GM12878 (cell line): ENCODE results near the gene MMP11. TPM values are rescaled to one million over a fixed set of nuclear protein-coding genes. Genes with fewer than 3 reads are reported as not detected.
A peak's percentile ranks its signal among the peaks of the same experiment; 100 is the strongest.

Experiments used
- ATAC-seq: fragments of 200-7000 bp; cut with Tn5 transposase; 3 replicates; pipeline ENCODE4 v1.9.1; 2020; ENCODE audit warnings: mild to moderate bottlenecking, moderate library complexity
- BruUV-seq: library from RNA; stranded (reverse); fragments of 400-500 nt; replicated peaks from 2 replicates; lab custom pipeline; 2021; lab: Mats Ljungman, UMichigan
- CTCF ChIA-PET: fragments of 300-600 bp; sonication (Branson Sonifier 250); formaldehyde crosslinking; extraction: SDS; loops from one replicate; lab custom pipeline; 2021; ENCODE audit warnings: inconsistent platforms; lab: Yijun Ruan, JAX
- POLR2A ChIA-PET: fragments of 350-600 bp; formaldehyde crosslinking; extraction: SDS; loops from one replicate; lab custom pipeline; 2021; ENCODE audit warnings: inconsistent platforms; lab: Charles Lee
- RAD21 ChIA-PET: fragments of 300-600 bp; sonication (Branson Sonifier 250); formaldehyde crosslinking; loops from one replicate; lab custom pipeline; 2023; ENCODE audit warnings: antibody characterized with exemption; ENCODE audit not compliant: unreplicated experiment; lab: Charles Lee
- SMC1A ChIA-PET: fragments of 300-600 bp; sonication (Branson Sonifier 250); formaldehyde crosslinking; loops from one replicate; lab custom pipeline; 2023; ENCODE audit not compliant: unreplicated experiment, uncharacterized antibody; lab: Charles Lee
- DNase-seq: peaks from one replicate; pipeline ENCODE4 v3.0.0-alpha.2; 2011; ENCODE audit warnings: low read depth, low spot score
- FAIRE-seq: peaks from 3 replicates; lab custom pipeline; 2011; peaks lifted over from hg19 to GRCh38; lab: Jason Lieb, UNC
- H2AFZ ChIP-seq: 2 replicates; pipeline ENCODE4 v1.6.0; 2011; ENCODE audit warnings: low read depth, low read length, control low read depth; ENCODE audit not compliant: control insufficient read depth
- H3K27ac ChIP-seq: 2 replicates; pipeline ENCODE4 v1.5.1; 2011; ENCODE audit warnings: control low read depth; ENCODE audit not compliant: control insufficient read depth, insufficient read depth
- H3K27me3 ChIP-seq, 2 experiments: replicated peaks in 1 of 2; 2 replicates each; pipeline versions ENCODE4 v1.6.0 to v1.6.1; 2011; ENCODE audit warnings: low read length in 1 of 2; ENCODE audit not compliant: control insufficient read depth in 2 of 2, insufficient read depth in 2 of 2
- H3K36me3 ChIP-seq, 2 experiments: 2 replicates each; pipeline ENCODE4 v1.5.1; 2011; ENCODE audit warnings: low read length in 1 of 2; ENCODE audit not compliant: control insufficient read depth in 2 of 2, insufficient read depth in 2 of 2
- H3K4me1 ChIP-seq: 2 replicates; pipeline ENCODE4 v1.6.1; 2011; ENCODE audit warnings: mild to moderate bottlenecking, low read length, moderate library complexity, mixed read lengths; ENCODE audit not compliant: control insufficient read depth, insufficient read depth
- H3K4me2 ChIP-seq: 2 replicates; pipeline ENCODE4 v1.6.0; 2011; ENCODE audit warnings: control low read depth; ENCODE audit not compliant: control insufficient read depth, insufficient read depth
- H3K4me3 ChIP-seq: fragments of 200-600 bp; sonication (generic); 2 replicates; pipeline ENCODE4 v1.5.1; 2016
- H3K79me2 ChIP-seq: 2 replicates; pipeline ENCODE4 v1.6.0; 2011; ENCODE audit warnings: low read length; ENCODE audit not compliant: control insufficient read depth, insufficient read depth
- H3K9ac ChIP-seq: 2 replicates; pipeline ENCODE4 v1.8.0; 2011; ENCODE audit warnings: low read length, control low read depth, mixed read lengths; ENCODE audit not compliant: control insufficient read depth, insufficient read depth
- H3K9me3 ChIP-seq: replicated peaks from 3 replicates; pipeline ENCODE4 v1.5.1; 2011; ENCODE audit warnings: mild to moderate bottlenecking, low read length; ENCODE audit not compliant: control insufficient read depth, insufficient read depth
- H4K20me1 ChIP-seq: 2 replicates; pipeline ENCODE4 v1.6.0; 2011; ENCODE audit not compliant: control insufficient read depth, insufficient read depth
- ZNF24 ChIP-seq: fragments of 450-650 bp; IDR thresholded peaks from 2 replicates; pipeline ENCODE4 v1.6.1; 2017; ENCODE audit warnings: antibody characterized with exemption, mild to moderate bottlenecking
- WGBS: methylation state at CpG from one replicate; pipeline ENCODE4 v1.1.6; 2016; ENCODE audit warnings: low lambda C conversion rate; ENCODE audit not compliant: insufficient replicate concordance, insufficient coverage; ENCODE audit errors: missing lambda C conversion rate; 5-methylcytosine and 5-hydroxymethylcytosine counted together
- in situ Hi-C: fragments of 300-500 bp; cut with MboI; formaldehyde crosslinking; loops from 9 replicates; pipeline ENCODE4 v1.14.3; 2018; ENCODE audit warnings: mixed read lengths
- intact Hi-C: fragments of 100-400 bp; cut with micrococcal nuclease; formaldehyde crosslinking; loops from one replicate; pipeline ENCODE4 v1.14.2; 2022; ENCODE audit not compliant: unreplicated experiment
- polyA plus RNA-seq, 11 experiments: library from polyadenylated mRNA; depleted of rRNA in 4 of 11; unstranded in 6 of 11; stranded (reverse) in 5 of 11; fragments of >200 nt; fragmentation: Nextera tagmentation in 4 of 11; fragmentation: Illumina TruSeq in 1 of 11; extraction: Ambion mirVana in 4 of 11; extraction: Trizol in 1 of 11; gene quantifications; 1 replicate in 1 of 11; 2 replicates in 10 of 11; pipeline versions ENCODE4 v1.2.1 to v1.2.3, GENCODE V29; 2011 to 2016; ENCODE audit warnings: inconsistent platforms in 2 of 11, missing spikeins in 2 of 11, low read depth in 1 of 11
- total RNA-seq, 4 experiments: library from RNA; depleted of rRNA in 3 of 4; stranded (reverse); fragments of >200 nt in 3 of 4; fragmentation: Illumina TruSeq in 1 of 4; extraction: Trizol in 1 of 4; gene quantifications; 2 replicates each; pipeline versions ENCODE4 v1.2.1 to v1.2.3, GENCODE V29; 2013 to 2021
- TF ChIP-seq, protein P1 (sequence below): fragments of 450-650 bp; IDR thresholded peaks from 2 replicates; pipeline ENCODE4 v1.6.1; 2017; ENCODE audit warnings: mild to moderate bottlenecking, moderate library complexity
- TF ChIP-seq, protein P2 (sequence below): fragments of 450-650 bp; IDR thresholded peaks from 2 replicates; pipeline ENCODE4 v1.6.1; 2017; ENCODE audit warnings: mild to moderate bottlenecking, moderate library complexity
- TF ChIP-seq, protein P3 (sequence below): fragments of 450-650 bp; formaldehyde crosslinking; IDR thresholded peaks from 2 replicates; pipeline ENCODE4 v1.4.0; 2022; ENCODE audit warnings: mild to moderate bottlenecking, moderate library complexity

Gene MMP11
- total and polyA plus RNA-seq, 10 of the 15 experiments (the other 5 are each of a cell fraction or from before 2014, with no cell fraction given) = 0.03 to 1.1 (median 0.31) TPM; not detected in 2

DNA sequence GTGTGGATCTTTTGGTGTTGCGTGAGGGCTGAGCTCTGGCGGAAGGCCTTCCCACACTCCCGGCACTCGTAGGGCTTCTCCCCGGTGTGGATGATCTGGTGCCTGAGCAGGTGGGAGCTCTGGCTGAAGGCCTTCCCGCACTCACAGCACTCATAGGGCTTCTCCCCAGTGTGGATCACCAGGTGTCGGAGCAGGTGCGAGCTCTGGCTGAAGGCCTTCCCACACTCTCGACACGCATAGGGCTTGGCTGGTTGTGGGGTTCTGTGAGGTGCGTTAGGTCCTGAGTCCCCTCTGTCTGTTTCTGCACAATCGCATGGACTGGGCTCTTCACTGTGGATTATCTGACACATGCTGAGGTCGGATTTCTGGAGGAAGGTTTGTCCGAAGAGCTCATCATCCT, 28.2 kb upstream of the MMP11 start:
- 92% methylated on average over 14 of the region's 14 CpGs for WGBS
- RAD21 ChIA-PET = no interaction called here
- Histone ChIP-seq H3K4me2 (no peak overlapping the region), H3K9me3 (no peaks in the 10 kb centered on the region; the same call in 2 of the 3 replicates), H3K36me3 (no peaks in the 10 kb centered on the region; a peak in 1 of 4 replicates), H4K20me1 (no peaks in the 10 kb centered on the region), H3K27me3 (no peaks in the 10 kb centered on the region), H2AFZ (no peak overlapping the region), H3K4me1 (no peaks in the 10 kb centered on the region), H3K9ac (no peak overlapping the region), H3K27ac (no peak overlapping the region), H3K4me3 (no peak overlapping the region), H3K79me2 (no peaks in the 10 kb centered on the region)
- CTCF ChIA-PET = no interaction called here
- POLR2A ChIA-PET = interaction anchor here (1.6 kb wide), 1 partner anchor 11 kb away, joined by 7 read pairs; no protein-coding TSS in a partner anchor
- TSS peak; percentile 46 for BruUV-seq
- TF ChIP-seq ZNF24 = peak; percentile 92
- TF ChIP-seq, protein P1, sequence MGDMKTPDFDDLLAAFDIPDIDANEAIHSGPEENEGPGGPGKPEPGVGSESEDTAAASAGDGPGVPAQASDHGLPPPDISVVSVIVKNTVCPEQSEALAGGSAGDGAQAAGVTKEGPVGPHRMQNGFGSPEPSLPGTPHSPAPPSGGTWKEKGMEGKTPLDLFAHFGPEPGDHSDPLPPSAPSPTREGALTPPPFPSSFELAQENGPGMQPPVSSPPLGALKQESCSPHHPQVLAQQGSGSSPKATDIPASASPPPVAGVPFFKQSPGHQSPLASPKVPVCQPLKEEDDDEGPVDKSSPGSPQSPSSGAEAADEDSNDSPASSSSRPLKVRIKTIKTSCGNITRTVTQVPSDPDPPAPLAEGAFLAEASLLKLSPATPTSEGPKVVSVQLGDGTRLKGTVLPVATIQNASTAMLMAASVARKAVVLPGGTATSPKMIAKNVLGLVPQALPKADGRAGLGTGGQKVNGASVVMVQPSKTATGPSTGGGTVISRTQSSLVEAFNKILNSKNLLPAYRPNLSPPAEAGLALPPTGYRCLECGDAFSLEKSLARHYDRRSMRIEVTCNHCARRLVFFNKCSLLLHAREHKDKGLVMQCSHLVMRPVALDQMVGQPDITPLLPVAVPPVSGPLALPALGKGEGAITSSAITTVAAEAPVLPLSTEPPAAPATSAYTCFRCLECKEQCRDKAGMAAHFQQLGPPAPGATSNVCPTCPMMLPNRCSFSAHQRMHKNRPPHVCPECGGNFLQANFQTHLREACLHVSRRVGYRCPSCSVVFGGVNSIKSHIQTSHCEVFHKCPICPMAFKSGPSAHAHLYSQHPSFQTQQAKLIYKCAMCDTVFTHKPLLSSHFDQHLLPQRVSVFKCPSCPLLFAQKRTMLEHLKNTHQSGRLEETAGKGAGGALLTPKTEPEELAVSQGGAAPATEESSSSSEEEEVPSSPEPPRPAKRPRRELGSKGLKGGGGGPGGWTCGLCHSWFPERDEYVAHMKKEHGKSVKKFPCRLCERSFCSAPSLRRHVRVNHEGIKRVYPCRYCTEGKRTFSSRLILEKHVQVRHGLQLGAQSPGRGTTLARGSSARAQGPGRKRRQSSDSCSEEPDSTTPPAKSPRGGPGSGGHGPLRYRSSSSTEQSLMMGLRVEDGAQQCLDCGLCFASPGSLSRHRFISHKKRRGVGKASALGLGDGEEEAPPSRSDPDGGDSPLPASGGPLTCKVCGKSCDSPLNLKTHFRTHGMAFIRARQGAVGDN = peak; percentile 94
- TF ChIP-seq, protein P2, sequence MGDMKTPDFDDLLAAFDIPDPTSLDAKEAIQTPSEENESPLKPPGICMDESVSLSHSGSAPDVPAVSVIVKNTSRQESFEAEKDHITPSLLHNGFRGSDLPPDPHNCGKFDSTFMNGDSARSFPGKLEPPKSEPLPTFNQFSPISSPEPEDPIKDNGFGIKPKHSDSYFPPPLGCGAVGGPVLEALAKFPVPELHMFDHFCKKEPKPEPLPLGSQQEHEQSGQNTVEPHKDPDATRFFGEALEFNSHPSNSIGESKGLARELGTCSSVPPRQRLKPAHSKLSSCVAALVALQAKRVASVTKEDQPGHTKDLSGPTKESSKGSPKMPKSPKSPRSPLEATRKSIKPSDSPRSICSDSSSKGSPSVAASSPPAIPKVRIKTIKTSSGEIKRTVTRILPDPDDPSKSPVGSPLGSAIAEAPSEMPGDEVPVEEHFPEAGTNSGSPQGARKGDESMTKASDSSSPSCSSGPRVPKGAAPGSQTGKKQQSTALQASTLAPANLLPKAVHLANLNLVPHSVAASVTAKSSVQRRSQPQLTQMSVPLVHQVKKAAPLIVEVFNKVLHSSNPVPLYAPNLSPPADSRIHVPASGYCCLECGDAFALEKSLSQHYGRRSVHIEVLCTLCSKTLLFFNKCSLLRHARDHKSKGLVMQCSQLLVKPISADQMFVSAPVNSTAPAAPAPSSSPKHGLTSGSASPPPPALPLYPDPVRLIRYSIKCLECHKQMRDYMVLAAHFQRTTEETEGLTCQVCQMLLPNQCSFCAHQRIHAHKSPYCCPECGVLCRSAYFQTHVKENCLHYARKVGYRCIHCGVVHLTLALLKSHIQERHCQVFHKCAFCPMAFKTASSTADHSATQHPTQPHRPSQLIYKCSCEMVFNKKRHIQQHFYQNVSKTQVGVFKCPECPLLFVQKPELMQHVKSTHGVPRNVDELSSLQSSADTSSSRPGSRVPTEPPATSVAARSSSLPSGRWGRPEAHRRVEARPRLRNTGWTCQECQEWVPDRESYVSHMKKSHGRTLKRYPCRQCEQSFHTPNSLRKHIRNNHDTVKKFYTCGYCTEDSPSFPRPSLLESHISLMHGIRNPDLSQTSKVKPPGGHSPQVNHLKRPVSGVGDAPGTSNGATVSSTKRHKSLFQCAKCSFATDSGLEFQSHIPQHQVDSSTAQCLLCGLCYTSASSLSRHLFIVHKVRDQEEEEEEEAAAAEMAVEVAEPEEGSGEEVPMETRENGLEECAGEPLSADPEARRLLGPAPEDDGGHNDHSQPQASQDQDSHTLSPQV = peak; percentile 98
- TF ChIP-seq, protein P3, sequence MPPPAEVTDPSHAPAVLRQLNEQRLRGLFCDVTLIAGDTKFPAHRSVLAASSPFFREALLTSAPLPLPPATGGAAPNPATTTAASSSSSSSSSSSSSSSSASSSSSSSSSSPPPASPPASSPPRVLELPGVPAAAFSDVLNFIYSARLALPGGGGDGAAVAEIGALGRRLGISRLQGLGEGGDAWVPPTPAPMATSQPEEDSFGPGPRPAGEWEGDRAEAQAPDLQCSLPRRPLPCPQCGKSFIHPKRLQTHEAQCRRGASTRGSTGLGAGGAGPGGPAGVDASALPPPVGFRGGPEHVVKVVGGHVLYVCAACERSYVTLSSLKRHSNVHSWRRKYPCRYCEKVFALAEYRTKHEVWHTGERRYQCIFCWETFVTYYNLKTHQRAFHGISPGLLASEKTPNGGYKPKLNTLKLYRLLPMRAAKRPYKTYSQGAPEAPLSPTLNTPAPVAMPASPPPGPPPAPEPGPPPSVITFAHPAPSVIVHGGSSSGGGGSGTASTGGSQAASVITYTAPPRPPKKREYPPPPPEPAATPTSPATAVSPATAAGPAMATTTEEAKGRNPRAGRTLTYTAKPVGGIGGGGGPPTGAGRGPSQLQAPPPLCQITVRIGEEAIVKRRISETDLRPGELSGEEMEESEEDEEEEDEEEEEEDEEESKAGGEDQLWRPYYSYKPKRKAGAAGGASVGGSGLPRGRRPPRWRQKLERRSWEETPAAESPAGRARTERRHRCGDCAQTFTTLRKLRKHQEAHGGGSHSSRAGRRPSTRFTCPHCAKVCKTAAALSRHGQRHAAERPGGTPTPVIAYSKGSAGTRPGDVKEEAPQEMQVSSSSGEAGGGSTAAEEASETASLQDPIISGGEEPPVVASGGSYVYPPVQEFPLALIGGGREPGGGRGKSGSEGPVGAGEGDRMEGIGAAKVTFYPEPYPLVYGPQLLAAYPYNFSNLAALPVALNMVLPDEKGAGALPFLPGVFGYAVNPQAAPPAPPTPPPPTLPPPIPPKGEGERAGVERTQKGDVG = no peak
- FAIRE-seq = no peak
- intact Hi-C loops = no loop called here
- in situ Hi-C loops = no loop called here
- no peak for ATAC-seq
- DNase-seq = no peak
- SMC1A ChIA-PET = interaction anchor here (0.7 kb wide), 1 partner anchor 13 kb away, joined by 3 read pairs; no protein-coding TSS in a partner anchor
